Transverse colon (tissue), 4 donors: Measurements from ENCODE around the gene RAD9B.

ENCODE experiments used
- EP300 ChIP-seq: sonication (generic); formaldehyde crosslinking; IDR thresholded peaks from one replicate; pipeline ENCODE4 v1.6.1; 2017; ENCODE audit warnings: antibody characterized with exemption, low read depth
- POLR2A ChIP-seq: fragments of 450-650 bp; IDR thresholded peaks from one replicate; pipeline ENCODE4 v1.6.1; 2016; ENCODE audit warnings: antibody characterized with exemption, mild to moderate bottlenecking, moderate library complexity
- POLR2AphosphoS5 ChIP-seq, 3 donors: sonication (generic); formaldehyde crosslinking; IDR thresholded peaks; one replicate each; pipeline ENCODE4 v1.6.1; 2016; ENCODE audit warnings: antibody characterized with exemption in 3 of 3
- TF ChIP-seq, protein P1 (sequence below), 5 experiments: fragments of 200-600 bp in 3 of 5; fragments of 450-650 bp in 2 of 5; sonication (generic) in 3 of 5; IDR thresholded peaks; 1 replicate in 2 of 5; 2 replicates in 3 of 5; pipeline ENCODE4 v1.5.1; 2016 to 2017; ENCODE audit warnings: antibody characterized with exemption in 5 of 5, inconsistent platforms in 3 of 5, mild to moderate bottlenecking in 2 of 5, moderate library complexity in 1 of 5

DNA sequence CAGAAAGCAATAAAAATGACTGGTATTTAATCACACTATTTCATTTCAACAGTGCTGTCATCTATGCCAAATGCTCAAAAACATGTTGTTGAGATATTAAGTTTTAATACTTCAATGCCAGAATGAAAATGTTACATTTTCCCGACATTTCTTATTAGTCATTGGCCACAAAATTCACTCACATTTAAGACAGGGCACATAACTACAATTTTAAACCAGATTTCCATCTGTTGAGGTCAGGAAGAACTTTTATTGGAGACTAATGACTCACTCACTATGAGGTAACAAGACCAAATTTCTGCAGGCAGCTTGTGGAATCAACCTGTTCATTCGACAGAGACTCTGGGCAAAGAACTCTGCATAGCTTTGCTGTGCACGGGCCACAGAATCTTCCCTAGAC is 44.2 kb downstream of the RAD9B start:
- TF ChIP-seq POLR2AphosphoS5 (IDR thresholded peaks at IDR 0.05) (no peak), EP300 (no peak), POLR2A (no peak)
- TF ChIP-seq, protein P1, sequence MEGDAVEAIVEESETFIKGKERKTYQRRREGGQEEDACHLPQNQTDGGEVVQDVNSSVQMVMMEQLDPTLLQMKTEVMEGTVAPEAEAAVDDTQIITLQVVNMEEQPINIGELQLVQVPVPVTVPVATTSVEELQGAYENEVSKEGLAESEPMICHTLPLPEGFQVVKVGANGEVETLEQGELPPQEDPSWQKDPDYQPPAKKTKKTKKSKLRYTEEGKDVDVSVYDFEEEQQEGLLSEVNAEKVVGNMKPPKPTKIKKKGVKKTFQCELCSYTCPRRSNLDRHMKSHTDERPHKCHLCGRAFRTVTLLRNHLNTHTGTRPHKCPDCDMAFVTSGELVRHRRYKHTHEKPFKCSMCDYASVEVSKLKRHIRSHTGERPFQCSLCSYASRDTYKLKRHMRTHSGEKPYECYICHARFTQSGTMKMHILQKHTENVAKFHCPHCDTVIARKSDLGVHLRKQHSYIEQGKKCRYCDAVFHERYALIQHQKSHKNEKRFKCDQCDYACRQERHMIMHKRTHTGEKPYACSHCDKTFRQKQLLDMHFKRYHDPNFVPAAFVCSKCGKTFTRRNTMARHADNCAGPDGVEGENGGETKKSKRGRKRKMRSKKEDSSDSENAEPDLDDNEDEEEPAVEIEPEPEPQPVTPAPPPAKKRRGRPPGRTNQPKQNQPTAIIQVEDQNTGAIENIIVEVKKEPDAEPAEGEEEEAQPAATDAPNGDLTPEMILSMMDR (IDR thresholded peaks at IDR 0.05), result no peak
